ENCODE measurements around the gene CAPN13. TPM values are rescaled to one million over a fixed set of nuclear protein-coding genes. Genes with fewer than 3 reads are reported as not detected.

The CAPN13 gene
- polyA plus RNA-seq, 1 donor: 2.5 TPM

DNA sequence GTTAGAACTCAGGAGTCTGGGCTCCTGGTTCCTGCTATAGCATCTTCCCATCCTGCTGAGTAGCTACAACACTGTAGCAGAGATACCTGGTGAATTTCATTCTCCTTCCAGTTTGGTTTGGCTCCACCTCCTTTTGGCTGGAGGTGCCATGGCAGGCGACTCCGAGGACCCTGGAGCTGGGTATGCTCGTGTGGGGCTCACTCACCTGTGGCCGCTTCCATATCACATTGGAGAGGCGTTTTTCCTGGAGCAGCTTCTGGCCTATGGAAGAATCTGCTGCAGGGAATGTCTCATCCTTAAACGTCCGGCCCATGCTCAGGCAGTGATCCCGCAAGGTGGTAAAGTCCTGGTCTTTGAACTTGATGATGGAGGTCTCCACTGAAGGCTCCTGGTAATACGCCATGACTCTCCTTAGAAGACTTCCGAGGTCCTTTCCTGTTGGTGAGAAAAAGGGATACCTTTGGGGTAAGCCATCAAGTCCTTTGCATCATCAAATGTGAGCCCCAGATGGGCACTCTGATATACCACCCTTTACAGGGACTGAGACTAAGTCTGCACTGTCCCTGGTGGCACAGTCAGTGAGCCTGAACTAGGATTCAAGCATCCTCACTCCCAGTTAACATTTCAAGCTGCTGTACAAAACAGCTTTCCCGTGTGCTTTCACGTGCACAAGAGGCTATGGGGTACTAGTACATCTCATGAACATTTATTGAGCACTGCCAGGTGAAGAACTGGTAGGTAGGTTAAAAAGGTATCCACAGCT is 20.1 kb downstream of the CAPN13 start:
- no peak for DNase-seq

DNA sequence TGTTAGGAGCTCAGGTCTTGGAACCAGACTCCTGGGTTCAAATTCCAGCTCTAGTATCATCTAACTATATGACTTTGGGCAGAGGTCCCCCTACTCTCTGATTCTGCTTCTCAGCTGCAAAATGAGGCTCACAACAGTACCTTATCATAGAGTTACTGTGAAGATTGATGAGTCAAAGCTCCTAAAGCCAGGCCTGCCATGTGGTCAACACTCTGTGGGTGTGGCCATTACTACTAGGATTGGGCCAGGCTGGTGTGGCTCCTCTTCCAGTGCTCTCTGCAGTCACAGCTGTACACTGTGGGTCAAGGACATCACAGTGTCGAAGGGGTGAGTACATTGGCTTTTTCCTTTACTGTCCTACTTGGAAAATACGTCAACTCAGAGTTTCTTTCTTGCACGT is 22.6 kb downstream of the CAPN13 start:
- DNase-seq: no peak

DNA sequence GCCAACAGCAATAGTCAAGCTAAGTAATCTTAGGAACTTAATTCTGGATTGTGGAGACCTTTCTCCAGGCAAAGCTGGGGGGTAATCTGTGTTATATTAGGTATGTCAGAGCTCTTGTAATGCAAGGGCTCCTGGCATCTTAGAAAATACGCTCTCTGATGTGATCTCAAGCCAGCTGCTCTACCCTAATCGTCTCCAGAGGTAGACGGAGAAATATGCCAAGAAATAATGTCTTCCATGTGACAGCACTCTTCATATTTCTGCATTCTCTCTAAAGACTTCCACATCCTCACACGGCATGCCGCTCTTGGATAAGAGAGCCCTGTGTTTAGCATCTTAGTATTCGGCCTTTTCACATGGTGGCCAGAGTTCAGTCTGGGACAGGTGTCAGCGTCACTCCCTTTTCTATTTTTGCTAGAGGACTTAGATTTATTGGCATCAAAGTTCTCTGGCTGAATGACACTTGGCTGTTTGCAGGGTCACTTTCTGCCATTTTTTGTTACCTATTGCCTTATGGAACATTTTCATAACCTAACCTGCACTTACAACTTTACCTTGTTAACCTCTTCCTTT is 25.2 kb downstream of the CAPN13 start:
- no peak for DNase-seq

DNA sequence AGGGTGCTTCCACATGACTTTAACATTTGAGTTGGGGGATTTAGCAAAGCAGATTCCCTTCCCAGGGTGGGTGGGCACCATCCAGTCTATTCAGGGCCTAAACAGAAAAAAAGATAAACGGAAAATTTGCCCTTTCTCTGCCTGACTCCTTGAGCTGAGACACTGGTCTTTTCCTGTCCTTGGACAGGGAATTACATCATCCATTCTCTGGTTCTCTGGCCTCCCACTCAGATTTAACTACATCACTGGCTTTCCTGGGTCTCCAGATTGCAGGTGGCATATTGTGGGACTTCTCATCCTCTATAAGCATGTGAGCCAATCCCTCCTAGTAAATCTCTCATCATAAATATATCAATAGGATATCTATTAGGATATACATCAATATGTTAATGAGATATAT is 25.8 kb downstream of the CAPN13 start:
- DNase-seq: no peak

DNA sequence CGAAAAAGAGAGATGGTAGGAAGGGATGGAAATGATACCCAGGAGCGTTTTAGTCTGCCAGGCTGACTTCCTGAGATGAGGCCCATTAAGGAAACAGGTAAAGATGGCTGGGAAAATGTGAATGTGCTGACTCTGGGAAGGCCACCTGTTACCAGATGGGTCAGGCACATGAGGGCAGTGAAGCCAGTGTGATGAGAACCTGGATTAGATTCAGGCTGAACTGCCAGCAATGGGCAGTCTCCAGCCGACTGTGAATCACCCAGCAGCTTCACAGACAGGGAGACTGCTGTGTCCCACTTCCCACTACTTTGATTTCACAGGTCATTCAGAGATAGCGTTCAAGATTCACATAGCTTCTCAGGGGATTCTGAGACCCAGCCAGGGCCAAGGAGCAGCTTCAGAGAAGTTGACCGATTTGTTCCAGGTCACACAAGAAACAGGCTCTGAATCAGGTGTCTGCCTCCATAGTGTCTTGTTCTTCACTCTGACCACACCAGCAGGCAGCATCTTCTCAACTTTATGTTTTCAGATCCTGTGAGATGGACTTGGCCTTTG is 26.4 kb downstream of the CAPN13 start:
- no peak for DNase-seq

DNA sequence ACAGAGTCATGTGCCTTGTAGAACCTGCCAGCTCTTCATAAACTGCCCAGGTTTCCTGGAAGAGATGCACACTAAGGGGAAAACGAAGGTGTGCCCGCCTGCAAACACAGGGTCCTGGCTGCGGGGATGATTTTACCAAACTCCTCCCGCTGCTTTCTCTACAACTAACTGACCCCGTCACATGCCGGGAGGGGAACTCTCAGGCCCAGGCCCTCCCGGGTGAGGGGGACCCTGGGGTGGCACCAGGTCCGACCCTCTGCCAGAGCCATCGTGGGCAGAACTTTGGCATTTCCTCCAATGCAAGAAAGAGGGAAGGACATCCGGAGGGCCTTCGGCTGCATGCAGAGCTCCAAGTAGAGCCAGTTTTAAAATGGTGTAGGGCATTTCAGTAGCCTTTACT is 28.6 kb downstream of the CAPN13 start:
- DNase-seq: no peak

DNA sequence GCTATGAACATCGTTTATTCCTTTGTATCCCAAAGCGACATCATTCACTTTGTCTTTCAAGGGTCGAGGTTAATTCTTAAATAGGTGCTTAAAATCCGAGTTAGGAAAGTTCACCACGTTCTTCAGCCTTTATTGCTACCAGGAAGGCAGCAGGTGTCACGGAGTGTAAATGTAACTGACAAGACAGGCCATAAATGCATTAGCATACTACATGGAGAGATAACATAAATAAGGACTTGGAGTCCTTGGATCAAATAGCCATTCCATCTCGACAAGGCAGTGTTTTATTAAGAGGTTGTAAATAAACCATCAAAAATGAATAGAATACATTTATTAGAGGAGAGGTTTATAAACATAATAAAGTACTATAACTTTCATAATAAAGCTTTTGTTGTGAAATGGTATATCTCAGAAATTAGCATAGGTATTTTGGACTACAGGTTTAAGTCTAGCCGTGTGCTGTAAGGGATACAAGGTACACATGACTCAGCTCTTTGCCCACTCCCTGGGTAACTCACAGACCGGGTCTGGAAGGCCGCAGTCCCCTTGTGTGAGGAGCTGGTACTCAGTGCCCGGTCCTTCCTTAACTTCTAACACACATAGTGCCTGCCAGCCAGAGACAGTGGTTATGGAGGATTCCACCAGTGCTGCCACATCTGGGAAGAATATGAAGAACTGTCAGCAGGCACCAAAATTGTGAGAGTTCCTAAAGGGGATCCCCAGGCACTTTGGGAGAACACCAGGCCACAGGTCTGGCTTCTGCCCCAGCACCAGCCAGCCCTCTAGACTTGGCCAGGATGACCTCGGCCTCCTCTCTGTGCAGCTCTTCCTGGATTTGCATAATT is 29.4 kb downstream of the CAPN13 start:
- DNase-seq: no peak

DNA sequence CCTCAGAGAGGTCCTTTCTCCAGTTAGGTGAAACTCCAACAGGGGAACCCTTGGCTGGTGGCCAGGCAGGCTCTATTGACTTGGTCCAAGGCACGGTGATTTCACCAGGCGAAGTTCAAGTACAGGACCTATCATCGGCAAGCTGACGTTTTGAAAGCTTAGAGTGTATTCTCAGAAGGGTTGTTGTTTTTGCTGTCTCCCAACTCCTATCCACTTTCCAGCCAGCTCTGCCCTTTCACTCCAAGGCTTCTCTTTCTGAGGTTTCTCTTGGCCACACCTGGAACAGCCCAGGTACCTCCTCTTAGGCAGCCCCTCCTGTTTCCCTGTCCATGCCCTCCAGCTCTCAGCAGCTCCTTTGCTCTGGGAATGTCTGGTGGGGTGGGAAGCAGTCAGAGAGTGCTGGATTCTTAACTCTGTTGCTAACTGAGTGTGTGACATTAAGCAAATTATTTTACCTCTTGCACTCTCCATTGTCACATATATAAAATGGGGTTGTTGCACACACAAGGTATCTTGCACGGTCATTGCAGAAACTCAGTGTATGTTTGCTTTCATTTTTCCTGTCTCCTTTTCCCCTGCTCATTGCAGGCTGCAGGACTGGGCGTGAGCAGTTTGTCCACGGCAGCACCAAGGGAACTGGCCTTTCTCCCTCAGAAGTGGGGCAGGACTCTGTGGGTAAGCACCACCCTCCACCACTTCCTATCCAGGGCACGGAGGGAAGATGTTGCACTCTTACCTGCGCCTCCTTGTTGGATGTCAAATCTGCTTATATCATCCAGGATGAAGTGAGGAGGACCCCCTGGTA is 30.2 kb downstream of the CAPN13 start:
- DNase-seq: no peak

DNA sequence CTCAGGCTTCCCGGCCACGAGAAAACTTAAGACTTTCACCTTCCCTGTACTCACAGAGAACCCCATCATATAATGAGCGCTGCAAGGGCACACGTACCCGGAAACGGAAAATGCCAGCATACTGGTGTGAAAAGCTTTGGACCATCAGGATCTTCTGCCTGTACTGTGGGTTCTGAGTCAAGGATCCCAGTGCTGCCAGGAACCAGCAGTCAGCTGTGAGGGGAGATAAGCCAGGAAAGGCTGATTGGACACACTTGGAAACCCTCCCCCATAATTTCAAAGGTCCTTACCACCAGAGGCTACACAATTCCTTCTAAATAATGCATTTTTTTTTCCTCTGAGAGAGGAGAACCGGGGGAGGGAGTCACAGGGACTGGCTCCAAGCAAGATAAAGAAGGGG is 31.4 kb downstream of the CAPN13 start:
- no peak for DNase-seq

DNA sequence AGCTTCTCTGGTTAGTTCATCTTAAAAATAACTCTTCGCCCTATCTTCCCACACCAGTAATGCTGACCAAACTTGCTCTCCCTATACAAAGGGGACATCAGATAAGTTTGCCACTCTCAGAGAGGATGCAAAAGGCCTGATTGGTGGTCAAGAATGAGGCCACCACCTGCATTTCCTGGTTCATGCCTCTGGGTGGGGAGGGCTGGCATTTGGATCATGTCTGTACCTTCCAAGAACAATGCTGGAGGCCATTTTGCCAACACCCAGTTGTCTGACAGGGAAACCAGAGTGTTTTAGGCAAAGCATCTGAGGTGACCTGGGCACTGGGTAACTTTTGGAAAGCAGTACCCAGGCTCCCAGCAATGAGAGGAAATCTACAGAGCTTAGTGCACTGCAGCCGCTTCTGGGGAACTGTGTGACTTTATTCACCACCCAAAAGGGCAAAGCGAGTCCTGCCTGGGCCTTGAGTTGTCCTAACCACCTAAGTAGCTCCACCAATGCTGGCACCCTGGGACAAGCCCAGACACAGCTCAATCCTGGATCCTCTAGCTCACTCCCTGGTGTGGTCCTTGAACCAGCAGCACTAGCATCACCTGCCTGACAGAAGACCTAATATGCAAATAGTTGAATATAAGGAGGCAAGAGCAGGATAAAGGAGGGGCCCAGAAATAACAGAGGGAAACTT is 35.1 kb downstream of the CAPN13 start:
- no peak for DNase-seq

DNA sequence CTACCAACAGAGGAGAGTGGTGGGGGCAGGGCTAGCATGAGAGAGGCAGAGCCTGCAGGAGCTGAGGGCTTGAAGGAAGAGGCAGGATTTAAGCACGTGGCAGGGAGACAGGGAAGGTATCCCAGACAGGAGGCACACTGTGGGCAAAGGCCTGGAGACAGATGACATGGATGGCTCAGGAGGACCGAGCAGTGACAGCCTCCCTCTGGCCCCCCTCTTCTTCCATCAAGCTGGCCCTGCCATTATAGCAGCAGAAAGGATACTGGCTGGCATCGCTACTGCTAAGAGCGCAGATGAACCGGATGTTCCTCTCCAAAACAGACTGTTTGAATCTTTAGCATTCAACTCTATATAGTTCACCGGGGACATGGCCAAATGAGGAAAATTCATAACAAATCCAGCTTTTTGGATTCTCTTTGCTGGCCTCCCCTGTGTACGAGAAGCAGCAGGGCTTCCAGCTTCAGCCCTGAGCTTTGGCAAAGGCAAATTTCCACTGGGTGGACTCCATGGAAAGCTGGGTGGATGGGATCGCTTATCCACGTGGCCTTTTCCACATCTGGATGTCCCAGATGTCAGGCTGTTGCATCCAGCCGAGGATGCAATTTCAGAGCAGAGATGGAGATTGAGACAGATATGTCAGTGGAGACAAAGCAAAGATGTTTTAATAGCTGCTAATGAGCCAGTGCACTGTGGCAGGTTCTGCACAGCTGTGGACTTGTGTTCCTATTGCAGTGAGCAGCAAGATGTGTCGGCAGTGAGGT is 36.2 kb downstream of the CAPN13 start:
- no peak for DNase-seq

DNA sequence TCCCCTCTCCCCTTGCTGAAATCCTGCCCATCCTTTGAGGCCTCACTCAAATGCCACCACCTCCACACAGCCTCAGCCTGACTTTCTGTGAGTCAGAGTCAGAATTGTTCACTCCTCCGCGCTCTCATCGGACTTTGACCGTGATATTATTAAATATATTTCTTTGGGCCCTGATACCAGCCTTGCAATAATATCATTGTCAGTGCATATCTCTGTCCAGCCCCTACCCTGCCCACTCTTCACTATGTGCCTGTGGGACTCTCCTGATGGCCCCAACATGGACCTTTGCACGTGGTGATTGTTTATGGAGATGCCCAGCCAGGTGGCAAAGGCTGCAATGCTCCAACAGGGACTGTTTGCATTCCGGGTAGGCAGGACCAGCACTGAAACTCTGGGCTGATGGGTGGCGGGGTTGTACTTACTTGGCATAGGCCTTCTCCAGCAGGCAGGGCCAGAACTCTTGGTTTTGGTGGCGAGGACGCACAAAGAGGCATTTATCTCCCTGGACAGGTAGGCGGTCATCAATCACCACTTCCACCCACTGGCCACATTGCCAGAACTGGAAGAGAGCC is 37.3 kb downstream of the CAPN13 start:
- no peak for DNase-seq

DNA sequence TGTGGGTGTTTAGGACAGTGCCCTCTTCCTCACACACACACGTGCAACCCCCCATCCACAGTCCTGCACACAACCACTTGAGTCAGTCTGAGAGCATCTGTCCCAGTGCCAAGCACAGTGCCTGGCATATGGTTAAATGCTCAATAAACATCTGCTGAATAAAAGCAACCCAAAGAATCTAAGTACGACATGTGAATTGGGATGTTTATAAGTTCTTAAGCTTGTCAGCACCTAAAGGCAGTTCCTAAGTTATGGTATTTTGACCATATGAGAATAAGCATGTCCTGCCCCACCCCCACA is 37.8 kb downstream of the CAPN13 start:
- no peak for DNase-seq

DNA sequence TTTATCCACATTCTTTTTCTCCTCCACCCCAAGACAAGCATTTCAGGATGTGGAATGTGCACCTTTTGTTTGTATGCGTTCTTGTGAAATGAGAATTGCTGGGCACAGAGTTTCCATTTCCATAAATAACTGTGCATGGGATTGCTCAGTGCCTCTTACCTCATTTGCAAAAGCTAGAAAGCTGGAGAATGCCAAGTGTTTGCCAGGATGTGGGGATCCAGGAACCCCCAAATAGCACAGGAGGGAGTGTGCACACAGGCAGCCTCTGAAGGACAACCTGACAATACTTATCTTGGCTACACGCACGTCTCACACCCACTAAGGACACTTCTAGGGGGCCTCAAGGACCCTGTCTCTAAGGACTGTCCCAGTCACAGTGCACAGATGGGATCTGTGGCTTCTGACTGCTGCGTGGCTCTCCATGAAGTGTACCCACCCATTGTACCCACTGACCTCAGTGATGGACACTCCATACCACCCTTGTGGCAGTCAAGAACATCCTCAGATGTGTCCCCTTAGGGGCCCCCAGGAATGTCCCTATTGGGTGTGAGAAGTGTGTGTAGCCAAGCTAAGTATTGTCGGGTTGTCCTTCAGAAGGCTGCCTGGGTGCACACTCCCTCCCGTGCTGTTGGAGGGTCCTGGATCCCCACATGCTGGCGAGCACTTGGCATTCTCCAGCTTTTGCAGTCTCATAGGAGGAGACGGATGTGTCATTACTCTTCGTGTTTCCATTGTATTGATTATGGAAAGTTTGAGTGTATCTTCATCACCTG is 38.4 kb downstream of the CAPN13 start:
- no peak for DNase-seq

DNA sequence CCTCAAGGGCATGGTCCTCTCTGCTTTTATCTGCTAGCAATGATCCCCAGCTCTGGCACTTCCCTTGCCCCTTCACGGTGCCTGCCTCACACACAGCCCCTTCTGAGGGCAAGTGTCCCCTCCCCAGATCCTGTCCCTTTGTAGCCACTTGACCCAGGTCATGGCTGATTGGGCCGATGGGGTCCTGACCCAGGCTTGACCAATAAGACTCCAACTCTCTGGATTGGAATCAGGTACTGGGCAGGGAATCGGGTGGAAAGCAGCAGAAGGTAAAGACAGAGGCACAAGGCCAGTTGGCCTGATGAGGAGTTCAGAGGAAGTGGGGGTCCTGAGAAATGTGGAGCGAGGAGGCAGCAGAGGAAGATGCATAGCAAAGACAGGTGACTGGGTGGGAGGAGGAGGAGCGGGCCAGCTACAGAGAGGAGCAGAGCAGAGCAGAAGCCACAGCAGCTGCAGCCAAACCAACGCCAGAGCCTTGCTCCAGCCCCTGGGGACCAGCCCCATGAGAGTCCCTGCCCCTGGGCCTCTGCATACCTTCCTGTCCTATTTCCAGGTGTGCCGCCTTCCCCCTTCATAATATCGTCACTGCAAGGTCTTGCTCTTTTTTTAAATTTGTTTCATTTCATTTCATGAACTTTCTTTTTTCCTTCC is 39.1 kb downstream of the CAPN13 start:
- no peak for DNase-seq

DNA sequence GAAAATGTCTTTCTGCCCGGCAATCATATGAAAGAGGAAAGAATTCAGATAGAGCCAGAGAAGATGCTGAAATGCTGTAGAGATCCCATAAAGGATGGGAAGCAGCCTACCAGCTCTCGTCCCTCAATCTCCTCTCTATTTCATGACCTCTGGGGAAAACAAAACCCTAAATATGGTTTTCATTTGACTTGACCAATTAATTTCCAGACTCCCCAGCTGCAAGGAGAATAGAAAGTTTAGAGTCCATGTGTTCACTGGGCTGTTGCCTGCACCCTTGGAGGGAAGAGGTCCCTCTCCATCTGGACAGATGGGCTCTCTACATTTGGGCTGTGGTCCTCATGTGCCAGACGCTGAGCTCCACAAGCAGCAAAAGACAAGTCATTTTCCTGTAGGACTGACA is 40.6 kb downstream of the CAPN13 start:
- DNase-seq: no peak

DNA sequence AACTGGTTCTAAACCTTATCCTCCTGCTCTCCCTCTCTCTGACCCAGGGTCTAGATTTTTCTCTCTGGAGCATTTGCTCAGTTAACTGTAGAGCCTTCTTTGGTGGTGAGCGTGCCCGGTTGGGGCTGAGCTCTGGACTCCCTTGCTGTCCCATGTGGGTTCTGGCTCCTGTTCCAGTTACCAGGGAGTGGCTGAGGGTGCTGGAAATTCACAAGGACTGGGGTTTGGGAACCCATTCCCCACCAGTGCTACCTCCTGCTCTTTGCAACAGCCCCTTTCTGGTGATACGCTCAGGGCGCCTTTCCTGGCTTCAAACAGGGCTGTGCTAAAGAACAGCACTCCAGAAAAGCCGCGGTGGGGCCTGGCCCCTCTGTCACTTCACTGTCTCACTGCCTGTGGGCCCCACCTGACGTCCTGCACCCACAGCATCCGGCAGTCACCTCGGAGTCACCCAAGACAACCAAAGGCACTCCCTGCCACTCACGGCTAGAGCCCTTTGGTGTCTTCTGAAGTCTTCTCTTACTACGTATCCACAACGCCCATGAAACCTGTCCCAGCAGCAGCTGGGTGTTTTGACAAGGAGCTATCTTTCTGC is 41.3 kb downstream of the CAPN13 start:
- no peak for DNase-seq

DNA sequence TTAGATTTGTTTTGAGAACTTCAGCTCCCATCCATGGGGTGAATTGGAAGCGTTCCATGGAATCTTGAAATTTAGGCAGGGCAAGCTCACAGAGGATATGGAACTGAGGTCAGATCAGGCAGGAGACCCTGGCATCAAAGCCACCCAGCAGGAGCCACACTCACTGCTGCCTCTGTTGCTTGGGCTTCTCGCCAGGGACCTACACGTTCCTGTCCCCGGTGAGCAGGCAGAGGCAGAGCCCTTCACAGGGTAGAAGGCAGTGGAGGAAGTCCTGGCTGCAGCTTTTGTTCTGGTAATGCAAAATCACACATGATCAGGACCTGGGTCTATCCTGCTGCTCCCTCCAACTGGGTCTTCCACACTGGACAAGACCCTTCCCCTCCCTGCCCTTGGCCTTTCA is 42.1 kb downstream of the CAPN13 start:
- DNase-seq: no peak
